HL-60 (cell line): ENCODE measurements around the gene AGMAT.
A peak's percentile ranks its signal among the peaks of the same experiment; 100 is the strongest.

Source experiments
- DNase-seq, 2 experiments: peaks; one replicate each; pipeline ENCODE4 v3.0.0-alpha.2; 2010 to 2020; ENCODE audit warnings: low read depth in 1 of 2, low spot score in 1 of 2
- H3K27ac ChIP-seq: fragments of 250-450 bp; sonication (Bioruptor Pico); replicated peaks from 2 replicates; pipeline ENCODE4 v1.5.1; 2020; ENCODE audit warnings: mild to moderate bottlenecking, moderate library complexity
- H3K27me3 ChIP-seq: fragments of 250-450 bp; sonication (Bioruptor Pico); 2 replicates; pipeline ENCODE4 v1.5.1; 2021; ENCODE audit warnings: mild to moderate bottlenecking, moderate library complexity; ENCODE audit not compliant: insufficient read depth, poor library complexity, severe bottlenecking
- H3K4me3 ChIP-seq: replicated peaks from 2 replicates; pipeline ENCODE4 v1.5.1; 2011; ENCODE audit warnings: mild to moderate bottlenecking, control low read depth, low read length; ENCODE audit not compliant: insufficient read depth
- CTCF ChIP-seq: IDR thresholded peaks from one replicate; pipeline ENCODE4 v1.5.1; 2011; ENCODE audit warnings: low read length, control low read depth, inconsistent platforms; ENCODE audit not compliant: insufficient read depth
- GABPA ChIP-seq: IDR thresholded peaks from 2 replicates; pipeline ENCODE4 v1.6.1; 2012; ENCODE audit warnings: low read depth
- POLR2AphosphoS5 ChIP-seq: IDR thresholded peaks from 2 replicates; pipeline ENCODE4 v1.6.1; 2012; ENCODE audit warnings: low read depth
- REST ChIP-seq: IDR thresholded peaks from 2 replicates; pipeline ENCODE4 v1.6.1; 2012; ENCODE audit warnings: low read depth; ENCODE audit not compliant: insufficient replicate concordance
- SPI1 ChIP-seq: IDR thresholded peaks from 2 replicates; pipeline ENCODE4 v1.6.1; 2012; ENCODE audit warnings: low read depth, mild to moderate bottlenecking, borderline replicate concordance

AGMAT gene

DNA sequence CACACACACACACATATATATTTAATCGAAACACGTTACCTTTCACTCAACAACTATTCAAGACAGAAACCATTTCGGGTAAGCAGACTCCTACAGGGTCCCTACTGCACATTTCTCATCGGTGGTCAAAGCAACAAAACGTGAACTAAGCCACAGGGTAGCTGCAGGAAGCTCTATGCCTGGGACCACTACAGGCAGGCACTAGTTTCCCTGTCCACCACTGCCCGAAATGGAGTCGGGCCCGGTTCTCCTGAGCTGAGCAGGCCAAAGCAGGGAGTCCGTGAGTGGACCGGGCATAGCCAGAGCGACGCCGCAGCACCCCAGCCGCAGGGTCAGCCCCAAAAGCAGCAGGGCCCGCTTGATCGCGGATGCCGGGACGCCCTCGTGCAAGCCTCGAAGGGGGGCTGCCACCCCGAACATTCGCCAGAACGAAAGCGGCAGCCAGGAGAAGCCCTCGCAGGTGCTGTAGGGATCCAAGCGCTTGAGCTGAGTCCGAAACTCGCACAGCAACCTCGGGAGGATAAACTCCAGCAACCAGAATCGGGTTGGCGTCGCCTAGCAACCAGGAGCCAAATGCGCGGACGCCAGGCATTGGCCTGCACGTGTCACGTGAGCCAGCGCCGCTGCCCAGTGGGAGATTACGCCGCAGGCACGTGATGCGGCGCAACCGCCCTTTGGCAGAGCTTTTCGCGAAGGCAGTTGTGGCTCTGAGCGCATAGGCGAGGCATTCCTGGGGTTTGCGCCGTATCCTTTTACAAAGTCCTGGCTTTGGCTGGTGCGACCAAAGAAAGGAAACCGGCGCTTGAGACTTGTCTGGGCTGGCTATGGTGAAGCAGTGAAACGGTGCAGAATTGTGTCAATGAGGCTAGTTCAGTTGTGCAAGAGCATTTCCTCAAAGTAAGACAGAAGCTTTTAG lies 18.5 kb upstream of the AGMAT start:
- DNase-seq, result peak; percentile 92 to 97
- TF ChIP-seq SPI1, result peak; percentile 58; the same call in 1 of the 2 replicates
- TF ChIP-seq CTCF, result no peak
- TF ChIP-seq REST, result peak; percentile 44
- peak; percentile 76 for TF ChIP-seq POLR2AphosphoS5
- no peak for TF ChIP-seq GABPA
- no peaks in the 10 kb centered on the region for H3K27me3 ChIP-seq
- peak overlapping the region; percentile 79 for H3K4me3 ChIP-seq
- peak overlapping the region; percentile 88 for H3K27ac ChIP-seq

GRCh38 chr1:15598436-15598835 lies 13.6 kb upstream of the AGMAT start:
- TF ChIP-seq SPI1 (no peak), CTCF (no peak), REST (no peak), GABPA (no peak), POLR2AphosphoS5 (no peak)
- peaks cover 3% of the 10 kb centered on the region for H3K27me3 ChIP-seq
- no peak overlapping the region for H3K4me3 ChIP-seq
- no peak for DNase-seq
- no peak overlapping the region for H3K27ac ChIP-seq

DNA sequence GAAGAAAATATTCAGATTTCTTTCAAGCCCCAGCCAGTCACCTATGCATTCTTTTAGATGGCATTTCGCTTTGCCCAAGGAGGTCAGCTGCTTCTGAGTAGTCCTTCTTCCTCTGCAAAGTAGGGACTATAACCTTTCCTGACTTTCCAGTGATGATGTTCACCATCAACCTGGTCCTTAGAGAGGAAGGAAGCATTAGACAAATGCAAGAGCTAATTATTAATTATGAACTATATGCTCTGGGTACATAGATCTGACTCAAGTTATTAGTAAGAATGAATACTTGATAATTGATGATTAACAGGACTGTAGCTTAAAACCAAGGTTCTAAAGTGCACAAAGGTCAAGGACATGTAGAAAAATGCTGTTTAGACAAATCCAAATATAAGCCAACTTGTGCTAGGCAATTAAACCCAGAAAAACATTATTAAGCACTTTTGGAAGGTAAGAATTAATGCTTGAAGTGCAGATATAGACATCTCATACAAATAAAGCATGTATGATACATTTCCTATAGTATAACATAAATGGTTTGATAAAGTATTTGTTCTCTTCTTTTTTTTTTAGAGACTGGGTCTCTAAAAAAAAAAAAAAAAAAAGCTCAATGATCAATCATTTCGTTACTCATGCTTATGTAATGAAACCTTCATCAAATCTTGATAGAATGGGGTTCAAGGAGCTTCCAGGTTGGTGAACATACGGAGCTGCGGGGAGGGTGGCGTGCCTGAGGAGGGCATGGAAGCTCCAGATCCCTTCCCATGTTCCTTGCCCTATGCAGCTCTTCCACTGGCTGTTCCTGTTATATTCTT lies 11.2 kb upstream of the AGMAT start:
- H3K27ac ChIP-seq, result no peak overlapping the region
- no peak for TF ChIP-seq GABPA
- TF ChIP-seq CTCF, result no peak
- TF ChIP-seq SPI1, result no peak
- no peak for TF ChIP-seq POLR2AphosphoS5
- TF ChIP-seq REST, result no peak
- no peak for DNase-seq
- H3K4me3 ChIP-seq, result no peak overlapping the region
- H3K27me3 ChIP-seq, result peaks cover 3% of the 10 kb centered on the region
